Mucosa of rectum (tissue), 2 donors: ENCODE measurements around the gene MRTFA.

Experiments
- H3K27ac ChIP-seq, 2 donors: one replicate each; pipeline ENCODE4 v1.7.0; 2013; ENCODE audit warnings: inconsistent platforms in 2 of 2, low read depth in 2 of 2, low read length in 2 of 2
- H3K27me3 ChIP-seq, 2 donors: one replicate each; pipeline ENCODE4 v1.7.0; 2013; ENCODE audit warnings: low read length in 2 of 2; ENCODE audit not compliant: control insufficient read depth in 2 of 2, insufficient read depth in 2 of 2
- H3K36me3 ChIP-seq, 2 donors: one replicate each; pipeline ENCODE4 v1.7.0; 2013; ENCODE audit warnings: low read length in 2 of 2; ENCODE audit not compliant: control insufficient read depth in 2 of 2, insufficient read depth in 2 of 2
- H3K4me1 ChIP-seq, 2 donors: one replicate each; pipeline ENCODE4 v1.7.0; 2013; ENCODE audit warnings: low read length in 2 of 2, mild to moderate bottlenecking in 1 of 2; ENCODE audit not compliant: control insufficient read depth in 2 of 2, insufficient read depth in 2 of 2
- H3K4me3 ChIP-seq, 2 donors: one replicate each; pipeline ENCODE4 v1.7.0; 2013; ENCODE audit warnings: low read length in 2 of 2
- H3K9ac ChIP-seq, 2 donors: one replicate each; pipeline ENCODE4 v1.7.0; 2013; ENCODE audit warnings: low read length in 2 of 2, low read depth in 1 of 2, mild to moderate bottlenecking in 1 of 2
- H3K9me3 ChIP-seq, 2 donors: one replicate each; pipeline ENCODE4 v1.7.0; 2013; ENCODE audit warnings: low read length in 2 of 2; ENCODE audit not compliant: control insufficient read depth in 2 of 2
- donor health status: healthy.
- donor health status: Normal muscosa, but diverticular disease.

Gene MRTFA

DNA sequence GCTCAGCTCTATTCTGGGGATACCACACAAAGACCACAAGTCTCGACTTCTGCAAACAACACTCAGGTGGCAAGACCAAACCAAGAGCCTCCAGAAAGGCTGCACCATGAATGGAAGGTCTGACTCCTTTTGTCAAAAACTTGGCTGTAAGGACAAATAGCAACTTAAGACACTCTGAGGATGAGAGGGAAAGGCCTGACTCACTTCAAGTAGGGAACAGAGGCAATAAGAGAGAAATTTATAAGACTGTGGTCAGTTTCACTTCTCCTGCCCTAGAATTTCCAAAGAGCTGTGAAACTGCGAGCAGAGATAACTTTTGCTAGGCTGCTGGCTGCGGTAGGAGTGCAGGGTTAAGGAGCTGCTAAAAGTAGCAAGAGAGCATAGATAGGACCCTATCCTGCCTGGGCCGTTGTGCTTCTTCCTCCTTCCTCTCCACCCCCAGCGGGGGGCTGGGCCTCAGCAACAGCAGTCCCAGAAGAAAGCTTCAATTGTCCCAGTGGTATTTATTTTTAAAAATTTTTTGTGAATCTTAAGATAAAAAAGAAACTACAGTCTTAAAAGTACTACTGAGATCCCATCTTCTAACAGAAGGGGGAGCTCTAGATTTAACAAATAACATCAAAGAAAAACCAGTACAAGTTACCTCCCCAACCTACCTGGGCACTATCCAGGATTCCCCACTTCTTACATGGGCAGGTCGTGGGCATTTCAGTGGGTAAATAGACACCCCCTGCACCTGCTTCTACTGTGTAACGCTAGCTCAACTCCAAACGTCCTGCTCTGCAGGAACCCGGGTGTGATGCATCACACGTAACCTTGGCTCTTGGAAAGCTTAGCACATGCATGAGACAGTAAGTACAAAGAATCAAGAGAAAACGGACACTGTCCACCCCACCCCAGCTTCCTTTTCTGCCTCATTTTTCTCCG is 199.8 kb downstream of the MRTFA start:
- peak overlapping the region; percentile 27 to 65 for H3K4me3 ChIP-seq
- no peaks in the 10 kb centered on the region for H3K9me3 ChIP-seq
- H3K36me3 ChIP-seq: peaks cover 9 to 10% of the 10 kb centered on the region in 2 donors
- no peaks in the 10 kb centered on the region for H3K27me3 ChIP-seq
- H3K4me1 ChIP-seq: peaks cover 13 to 24% of the 10 kb centered on the region in 2 donors
- H3K27ac ChIP-seq: peak overlapping the region in 1 of 2 donors; percentile 60
- peak overlapping the region in 1 of 2 donors; percentile 66 for H3K9ac ChIP-seq

- Histone ChIP-seq H3K9me3 (no peaks in the 10 kb centered on the region), H3K27ac (no peak overlapping the region), H3K36me3 (peaks cover 13 to 19% of the 10 kb centered on the region in 2 donors), H3K4me3 (no peak overlapping the region), H3K4me1 (peaks cover 13 to 24% of the 10 kb centered on the region in 2 donors), H3K9ac (no peak overlapping the region), H3K27me3 (no peaks in the 10 kb centered on the region)
These were observed 201.8 kb downstream of the MRTFA start for GRCh38 chr22:40434745-40435144.

DNA sequence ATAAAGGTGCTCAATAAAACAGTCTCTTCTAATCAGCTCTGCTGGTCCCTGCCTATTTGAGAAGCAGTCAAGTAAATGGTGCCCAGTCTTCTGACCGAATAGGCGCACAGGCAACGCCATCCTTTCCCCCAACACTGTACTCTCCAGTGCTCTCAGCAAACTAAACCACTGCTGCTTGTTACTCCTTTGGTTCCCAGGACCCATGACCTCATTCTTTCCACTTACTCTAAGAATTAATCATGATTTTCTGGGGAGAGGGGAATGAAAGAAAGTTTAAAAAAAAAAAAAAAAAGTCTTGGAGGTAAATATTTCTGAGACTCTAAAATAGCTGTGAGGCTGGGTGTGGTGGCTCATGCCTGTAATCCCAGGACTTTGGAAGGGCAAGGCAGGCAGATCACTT is 202.4 kb downstream of the MRTFA start:
- Histone ChIP-seq H3K27ac (no peak overlapping the region), H3K4me1 (peaks cover 13 to 24% of the 10 kb centered on the region in 2 donors), H3K9ac (no peak overlapping the region), H3K4me3 (no peak overlapping the region), H3K9me3 (no peaks in the 10 kb centered on the region), H3K36me3 (peaks cover 19 to 26% of the 10 kb centered on the region in 2 donors), H3K27me3 (no peaks in the 10 kb centered on the region)

DNA sequence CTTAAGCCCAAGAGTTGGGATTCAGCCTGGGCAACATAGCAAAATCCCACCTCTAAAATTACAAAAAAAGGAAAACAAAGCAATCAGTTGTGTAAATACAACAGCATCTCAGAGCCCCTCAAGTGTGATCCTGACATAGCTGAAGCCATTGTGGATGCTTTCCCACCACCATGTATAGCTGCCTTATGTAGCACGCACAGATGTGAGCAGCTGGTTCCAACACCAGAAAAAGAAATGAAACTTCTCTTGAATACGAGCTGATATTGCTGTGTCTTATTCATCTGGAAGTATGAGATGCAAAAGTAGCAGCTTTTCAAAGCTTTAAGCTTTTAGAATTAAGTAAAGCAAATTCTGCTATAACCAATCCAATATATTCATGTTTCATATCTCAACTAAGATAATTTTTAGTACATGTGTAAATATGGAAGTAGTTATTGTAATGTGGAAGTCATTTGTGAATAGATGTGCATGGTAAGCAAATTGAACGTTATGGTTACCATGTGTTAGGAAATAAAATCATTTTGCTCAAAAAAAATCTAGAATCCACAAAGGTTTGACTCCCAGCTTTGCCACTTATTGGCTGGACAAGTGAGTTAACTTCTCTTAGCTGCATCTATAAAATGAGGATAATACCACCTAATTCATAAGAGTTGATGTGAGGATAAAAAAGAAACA is 203.0 kb downstream of the MRTFA start:
- Histone ChIP-seq H3K27ac (no peak overlapping the region), H3K9ac (no peak overlapping the region), H3K27me3 (no peaks in the 10 kb centered on the region), H3K9me3 (no peaks in the 10 kb centered on the region), H3K4me1 (peaks cover 13 to 24% of the 10 kb centered on the region in 2 donors), H3K4me3 (no peak overlapping the region), H3K36me3 (peaks cover 25 to 31% of the 10 kb centered on the region in 2 donors)

GRCh38 chr22:40432625-40433024 is 203.9 kb downstream of the MRTFA start:
- H3K4me3 ChIP-seq: no peak overlapping the region
- H3K36me3 ChIP-seq: peaks cover 31 to 34% of the 10 kb centered on the region in 2 donors
- no peaks in the 10 kb centered on the region for H3K9me3 ChIP-seq
- H3K27ac ChIP-seq: no peak overlapping the region
- H3K27me3 ChIP-seq: no peaks in the 10 kb centered on the region
- peaks cover 13 to 21% of the 10 kb centered on the region in 2 donors for H3K4me1 ChIP-seq
- no peak overlapping the region for H3K9ac ChIP-seq

GRCh38 chr22:40432157-40432556 is 204.4 kb downstream of the MRTFA start:
- Histone ChIP-seq H3K36me3 (peaks cover 35 to 36% of the 10 kb centered on the region in 2 donors), H3K9me3 (no peaks in the 10 kb centered on the region), H3K4me1 (peaks cover 11 to 17% of the 10 kb centered on the region in 2 donors), H3K27ac (no peak overlapping the region), H3K9ac (no peak overlapping the region), H3K27me3 (no peaks in the 10 kb centered on the region), H3K4me3 (no peak overlapping the region)

- peaks cover 35 to 44% of the 10 kb centered on the region in 2 donors for H3K36me3 ChIP-seq
- H3K4me1 ChIP-seq: peaks cover 2 to 8% of the 10 kb centered on the region in 2 donors
- H3K4me3 ChIP-seq: no peak overlapping the region
- no peaks in the 10 kb centered on the region for H3K27me3 ChIP-seq
- no peak overlapping the region for H3K27ac ChIP-seq
- no peaks in the 10 kb centered on the region for H3K9me3 ChIP-seq
- H3K9ac ChIP-seq: no peak overlapping the region
These were observed 205.5 kb downstream of the MRTFA start for GRCh38 chr22:40430991-40431390.

DNA sequence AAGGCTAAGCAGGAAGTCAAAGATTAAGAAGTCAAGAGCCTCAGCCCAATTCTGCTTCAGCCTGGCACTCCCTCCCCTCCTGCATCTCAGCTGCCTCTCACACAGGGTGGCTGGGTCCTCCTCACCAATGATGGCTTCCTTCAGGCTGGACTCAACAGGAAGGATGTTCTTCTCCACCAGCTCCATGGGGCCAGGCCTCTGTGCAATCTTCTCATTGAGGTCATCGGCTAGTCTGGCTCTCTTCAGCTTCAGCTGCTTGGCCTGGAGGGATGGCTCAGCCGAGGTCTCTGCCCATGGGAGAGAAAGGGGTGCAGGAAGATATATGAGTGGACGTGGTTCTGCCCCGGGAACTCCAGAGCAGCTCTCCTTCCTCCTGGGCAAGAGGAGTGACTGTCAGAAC is 207.0 kb downstream of the MRTFA start:
- Histone ChIP-seq H3K9me3 (no peaks in the 10 kb centered on the region), H3K4me1 (no peaks in the 10 kb centered on the region), H3K27ac (no peak overlapping the region), H3K4me3 (no peak overlapping the region), H3K36me3 (peaks cover 38 to 50% of the 10 kb centered on the region in 2 donors), H3K9ac (no peak overlapping the region), H3K27me3 (no peaks in the 10 kb centered on the region)

DNA sequence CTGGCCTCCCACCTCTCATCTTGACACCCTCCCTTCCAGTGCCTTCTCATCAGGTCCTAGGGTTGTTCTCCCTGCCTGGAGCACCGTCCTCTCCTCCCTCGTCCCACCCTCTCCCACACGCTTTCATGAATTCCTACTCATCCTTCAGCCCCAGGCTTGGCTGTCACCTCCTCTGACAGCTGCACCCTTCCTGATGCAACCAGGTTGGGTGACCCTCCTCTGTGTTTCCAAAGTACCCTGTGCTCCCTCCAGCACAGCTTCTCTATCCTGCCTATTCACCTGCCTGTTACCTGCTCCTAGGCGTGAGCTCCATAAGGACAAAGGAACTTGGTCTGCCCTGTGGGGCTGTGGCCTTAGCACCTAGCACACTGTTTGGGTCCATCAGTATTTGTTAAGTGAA is 207.7 kb downstream of the MRTFA start:
- H3K36me3 ChIP-seq: peaks cover 44 to 50% of the 10 kb centered on the region in 2 donors
- no peaks in the 10 kb centered on the region for H3K9me3 ChIP-seq
- H3K27me3 ChIP-seq: no peaks in the 10 kb centered on the region

More for the DNA sequence above, 207.7 kb downstream of the MRTFA start:
- no peak overlapping the region for H3K9ac ChIP-seq
- H3K4me3 ChIP-seq: no peak overlapping the region
- no peak overlapping the region for H3K27ac ChIP-seq
- no peaks in the 10 kb centered on the region for H3K4me1 ChIP-seq
